MM.1S (cell line): Measurements from ENCODE around the gene VGLL4.

Experiments used
- DNase-seq: peaks from one replicate; pipeline ENCODE4 v3.0.0-alpha.2; 2015
- H2AFZ ChIP-seq: fragments of 300-600 bp; sonication (generic); 2 replicates; pipeline ENCODE4 v1.6.0; 2016; ENCODE audit warnings: antibody characterized with exemption, low read length
- H3F3A ChIP-seq: fragments of 300-600 bp; sonication (generic); 2 replicates; pipeline ENCODE4 v1.6.1; 2016; ENCODE audit warnings: mild to moderate bottlenecking, antibody characterized with exemption, low read length, moderate library complexity, mixed read lengths; ENCODE audit not compliant: insufficient read depth
- H3K27ac ChIP-seq: fragments of 300-600 bp; sonication (generic); 2 replicates; pipeline ENCODE4 v1.5.1; 2016; ENCODE audit warnings: mild to moderate bottlenecking, low read length
- H3K27me3 ChIP-seq: fragments of 300-600 bp; sonication (generic); replicated peaks from 2 replicates; pipeline ENCODE4 v1.6.0; 2016; ENCODE audit warnings: low read length; ENCODE audit not compliant: insufficient read depth
- H3K36me3 ChIP-seq: fragments of 300-600 bp; sonication (generic); replicated peaks from 2 replicates; pipeline ENCODE4 v1.6.1; 2016; ENCODE audit warnings: mild to moderate bottlenecking, low read length, mixed read lengths; ENCODE audit not compliant: insufficient read depth
- H3K4me1 ChIP-seq: fragments of 300-600 bp; sonication (generic); 2 replicates; pipeline ENCODE4 v1.6.1; 2016; ENCODE audit warnings: low read length, mixed read lengths
- H3K4me2 ChIP-seq: fragments of 300-600 bp; sonication (generic); 2 replicates; pipeline ENCODE4 v1.6.0; 2016; ENCODE audit warnings: low read depth, low read length
- H3K4me3 ChIP-seq: fragments of 300-600 bp; sonication (generic); 2 replicates; pipeline ENCODE4 v1.5.1; 2016; ENCODE audit warnings: low read length, mixed read lengths
- H3K79me2 ChIP-seq: fragments of 300-600 bp; sonication (generic); 2 replicates; pipeline ENCODE4 v1.6.1; 2016; ENCODE audit warnings: mixed run types, low read length, mixed read lengths
- H3K9ac ChIP-seq: fragments of 300-600 bp; sonication (generic); 2 replicates; pipeline ENCODE4 v1.6.1; 2016; ENCODE audit warnings: low read length, mixed read lengths
- H3K9me2 ChIP-seq: fragments of 300-600 bp; sonication (generic); replicated peaks from 2 replicates; pipeline ENCODE4 v1.6.1; 2016; ENCODE audit warnings: mild to moderate bottlenecking, low read length, mixed read lengths; ENCODE audit not compliant: insufficient read depth
- H3K9me3 ChIP-seq: fragments of 300-600 bp; sonication (generic); replicated peaks from 2 replicates; pipeline ENCODE4 v1.6.1; 2016; ENCODE audit warnings: mild to moderate bottlenecking, low read length, mixed read lengths; ENCODE audit not compliant: insufficient read depth
- H4K20me1 ChIP-seq: fragments of 300-600 bp; sonication (generic); 2 replicates; pipeline ENCODE4 v1.6.1; 2016; ENCODE audit warnings: mild to moderate bottlenecking, low read length, moderate library complexity, mixed read lengths; ENCODE audit not compliant: insufficient read depth
- CTCF ChIP-seq: fragments of 300-600 bp; sonication (generic); IDR thresholded peaks from 2 replicates; pipeline ENCODE4 v1.5.1; 2016; ENCODE audit warnings: antibody characterized with exemption, low read length, mixed read lengths
- EZH2 ChIP-seq: fragments of 300-600 bp; sonication (generic); optimal IDR thresholded peaks from 2 replicates; pipeline ENCODE3; 2017; ENCODE audit warnings: low read depth, mild to moderate bottlenecking, antibody characterized with exemption, low read length, mixed read lengths
- EZH2phosphoT487 ChIP-seq: fragments of 300-600 bp; sonication (generic); IDR thresholded peaks from 2 replicates; pipeline ENCODE4 v1.6.1; 2018; ENCODE audit warnings: antibody characterized with exemption, low read length

The VGLL4 gene

GRCh38 chr3:11566478-11566877 is 77.2 kb downstream of the VGLL4 start:
- DNase-seq, result no peak
- Histone ChIP-seq H3K79me2 (peaks cover 34% of the 10 kb centered on the region; the same call in 1 of the 2 replicates), H4K20me1 (0 out of 2 replicates have a peak, but pooled peaks cover 4% of the 10 kb centered on the region)

GRCh38 chr3:11565932-11566331 is 77.8 kb downstream of the VGLL4 start:
- Histone ChIP-seq H4K20me1 (0 out of 2 replicates have a peak, but pooled peaks cover 4% of the 10 kb centered on the region), H3K79me2 (peaks cover 34% of the 10 kb centered on the region; the same call in 1 of the 2 replicates)
- no peak for TF ChIP-seq EZH2phosphoT487
- no peak for TF ChIP-seq EZH2
- no peak for TF ChIP-seq CTCF

More at GRCh38 chr3:11566478-11566877, 77.2 kb downstream of the VGLL4 start:
- Histone ChIP-seq H3K4me2 (no peak overlapping the region), H3K36me3 (no peaks in the 10 kb centered on the region), H2AFZ (no peak overlapping the region), H3F3A (no peaks in the 10 kb centered on the region), H3K4me1 (no peaks in the 10 kb centered on the region), H3K4me3 (no peak overlapping the region), H3K9me2 (no peaks in the 10 kb centered on the region), H3K9ac (no peak overlapping the region), H3K27me3 (no peaks in the 10 kb centered on the region), H3K9me3 (no peaks in the 10 kb centered on the region), H3K27ac (no peak overlapping the region)
- no peak for TF ChIP-seq EZH2

GRCh38 chr3:11565492-11565891 is 78.2 kb downstream of the VGLL4 start:
- H3K4me1 ChIP-seq, result no peaks in the 10 kb centered on the region
- no peak overlapping the region for H3K4me2 ChIP-seq
- no peaks in the 10 kb centered on the region for H3K36me3 ChIP-seq
- H3K27me3 ChIP-seq, result no peaks in the 10 kb centered on the region
- H3K4me3 ChIP-seq, result no peak overlapping the region
- no peak overlapping the region for H3K27ac ChIP-seq
- no peak overlapping the region for H2AFZ ChIP-seq
- no peak for TF ChIP-seq EZH2phosphoT487
- no peak for TF ChIP-seq EZH2
- no peak for TF ChIP-seq CTCF
- H3K9ac ChIP-seq, result no peak overlapping the region
- peaks cover 32% of the 10 kb centered on the region; the same call in 1 of the 2 replicates for H3K79me2 ChIP-seq
- H4K20me1 ChIP-seq, result 0 out of 2 replicates have a peak, but pooled peaks cover 4% of the 10 kb centered on the region
- no peaks in the 10 kb centered on the region for H3F3A ChIP-seq
- DNase-seq, result no peak
- H3K9me3 ChIP-seq, result no peaks in the 10 kb centered on the region
- no peaks in the 10 kb centered on the region for H3K9me2 ChIP-seq

More at GRCh38 chr3:11565932-11566331, 77.8 kb downstream of the VGLL4 start:
- Histone ChIP-seq H3K4me2 (no peak overlapping the region), H3K27ac (no peak overlapping the region), H3F3A (no peaks in the 10 kb centered on the region), H3K9me3 (no peaks in the 10 kb centered on the region), H3K9me2 (no peaks in the 10 kb centered on the region), H3K36me3 (no peaks in the 10 kb centered on the region), H3K4me1 (no peaks in the 10 kb centered on the region), H3K9ac (no peak overlapping the region), H3K27me3 (no peaks in the 10 kb centered on the region), H2AFZ (no peak overlapping the region), H3K4me3 (no peak overlapping the region)
- DNase-seq, result no peak

GRCh38 chr3:11565072-11565471 is 78.6 kb downstream of the VGLL4 start:
- Histone ChIP-seq H3K9me2 (no peaks in the 10 kb centered on the region), H4K20me1 (0 out of 2 replicates have a peak, but pooled peaks cover 4% of the 10 kb centered on the region), H3K27ac (no peak overlapping the region), H3K36me3 (no peaks in the 10 kb centered on the region), H3K9me3 (no peaks in the 10 kb centered on the region), H3K4me1 (no peaks in the 10 kb centered on the region), H3F3A (no peaks in the 10 kb centered on the region), H3K4me2 (no peak overlapping the region), H3K4me3 (no peak overlapping the region), H3K27me3 (no peaks in the 10 kb centered on the region), H3K9ac (no peak overlapping the region), H2AFZ (no peak overlapping the region), H3K79me2 (peaks cover 28% of the 10 kb centered on the region; the same call in 1 of the 2 replicates)
- no peak for TF ChIP-seq EZH2
- TF ChIP-seq CTCF, result no peak
- no peak for TF ChIP-seq EZH2phosphoT487
- DNase-seq, result no peak
